Ishikawa (cell line): ENCODE data around the gene RSU1.

Experiments
- CEBPB ChIP-seq: IDR thresholded peaks from 2 replicates; pipeline ENCODE4 v1.6.1; 2012
- CREB1 ChIP-seq: IDR thresholded peaks from 2 replicates; pipeline ENCODE4 v1.6.1; 2012; ENCODE audit warnings: low read depth
- EGR1 ChIP-seq: IDR thresholded peaks from 2 replicates; pipeline ENCODE4 v1.6.1; 2012
- EP300 ChIP-seq: IDR thresholded peaks from 2 replicates; pipeline ENCODE4 v1.6.1; 2012; ENCODE audit warnings: borderline replicate concordance
- FOXM1 ChIP-seq: IDR thresholded peaks from 2 replicates; pipeline ENCODE4 v1.6.1; 2012; ENCODE audit warnings: low read depth, borderline replicate concordance
- MAX ChIP-seq: IDR thresholded peaks from 2 replicates; pipeline ENCODE4 v1.6.1; 2012
- REST ChIP-seq: IDR thresholded peaks from 2 replicates; pipeline ENCODE4 v1.6.1; 2012; ENCODE audit warnings: low read depth, mild to moderate bottlenecking
- TAF1 ChIP-seq: IDR thresholded peaks from 2 replicates; pipeline ENCODE4 v1.6.1; 2012; ENCODE audit warnings: low read depth, mild to moderate bottlenecking
- USF1 ChIP-seq: IDR thresholded peaks from 2 replicates; pipeline ENCODE4 v1.6.1; 2012
- YY1 ChIP-seq: IDR thresholded peaks from 2 replicates; pipeline ENCODE4 v1.6.1; 2012; ENCODE audit warnings: low read depth
- ZBTB7A ChIP-seq: IDR thresholded peaks from 2 replicates; pipeline ENCODE4 v1.6.1; 2012; ENCODE audit warnings: low read depth

- TF ChIP-seq REST = no peak
- no peak for TF ChIP-seq CEBPB
- TF ChIP-seq TAF1 = no peak
- TF ChIP-seq EP300 = no peak
- TF ChIP-seq ZBTB7A = no peak
- TF ChIP-seq USF1 = no peak
- no peak for TF ChIP-seq MAX
- no peak for TF ChIP-seq YY1
- TF ChIP-seq FOXM1 = no peak
- no peak for TF ChIP-seq CREB1
- TF ChIP-seq EGR1 = no peak
These were observed 79.8 kb downstream of the RSU1 start for GRCh38 chr10:16737420-16737819.
